T1000 (cell line): ENCODE measurements around the gene TNFRSF18.
A peak's percentile ranks its signal among the peaks of the same experiment; 100 is the strongest.

Source experiments
- DNase-seq: peaks from one replicate; lab custom pipeline; 2025; ENCODE audit warnings: mixed read lengths; lab: John Stamatoyannopoulos, UW

TNFRSF18 gene

DNA sequence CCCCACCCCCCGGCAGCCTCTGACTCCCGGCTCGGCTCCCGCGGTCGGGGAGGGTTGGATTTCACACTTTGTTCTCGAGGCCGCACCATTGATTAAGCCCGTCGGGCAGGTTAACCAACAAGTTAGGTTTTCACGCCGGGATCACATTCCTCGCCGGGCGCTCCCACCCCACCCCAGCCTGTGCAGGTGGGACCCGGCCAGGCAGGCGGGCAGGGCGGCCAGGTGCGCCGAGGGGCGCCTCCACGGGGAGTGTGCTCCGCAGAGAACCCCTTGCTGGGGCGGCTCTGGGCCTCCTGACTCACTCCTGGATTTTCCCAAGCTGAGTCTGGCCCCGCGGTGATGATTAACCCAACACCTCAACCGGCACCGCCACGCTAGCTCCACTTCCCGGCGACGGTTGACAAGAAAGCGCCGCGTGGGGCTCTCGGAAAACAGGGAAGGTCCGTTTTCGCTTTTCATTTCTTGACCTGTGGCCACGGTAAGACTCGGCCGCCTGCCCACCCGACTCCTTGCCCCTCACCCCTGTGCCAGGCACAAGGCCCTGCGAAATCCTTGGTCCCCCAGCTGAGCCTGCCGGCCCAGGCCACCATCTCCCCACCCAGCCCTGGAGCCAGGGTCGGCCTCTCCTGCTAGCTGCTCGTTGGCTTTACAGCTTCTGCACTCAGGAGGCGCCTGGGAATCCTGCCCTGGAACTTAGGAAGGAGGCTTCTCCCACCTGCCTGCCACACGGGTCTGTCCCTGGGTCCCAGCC is 41.5 kb downstream of the TNFRSF18 start:
- no peak for DNase-seq

DNA sequence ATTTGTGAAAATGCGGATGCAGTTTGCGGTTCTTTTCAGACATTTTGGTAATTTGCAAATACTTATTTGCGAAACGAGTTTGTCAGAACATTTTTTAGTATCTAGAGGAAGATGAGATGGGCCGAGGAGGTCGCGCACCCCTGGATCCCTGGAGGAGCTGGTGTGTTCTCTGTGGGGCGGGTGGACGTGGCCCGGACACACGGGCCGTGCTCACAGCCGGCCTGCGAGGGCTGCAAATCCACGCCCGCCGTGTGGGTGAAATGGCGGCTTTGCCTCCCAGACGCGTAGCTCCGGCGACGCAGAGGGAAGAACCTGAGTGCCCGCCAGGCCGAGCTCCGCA is 42.1 kb downstream of the TNFRSF18 start:
- no peak for DNase-seq

DNA sequence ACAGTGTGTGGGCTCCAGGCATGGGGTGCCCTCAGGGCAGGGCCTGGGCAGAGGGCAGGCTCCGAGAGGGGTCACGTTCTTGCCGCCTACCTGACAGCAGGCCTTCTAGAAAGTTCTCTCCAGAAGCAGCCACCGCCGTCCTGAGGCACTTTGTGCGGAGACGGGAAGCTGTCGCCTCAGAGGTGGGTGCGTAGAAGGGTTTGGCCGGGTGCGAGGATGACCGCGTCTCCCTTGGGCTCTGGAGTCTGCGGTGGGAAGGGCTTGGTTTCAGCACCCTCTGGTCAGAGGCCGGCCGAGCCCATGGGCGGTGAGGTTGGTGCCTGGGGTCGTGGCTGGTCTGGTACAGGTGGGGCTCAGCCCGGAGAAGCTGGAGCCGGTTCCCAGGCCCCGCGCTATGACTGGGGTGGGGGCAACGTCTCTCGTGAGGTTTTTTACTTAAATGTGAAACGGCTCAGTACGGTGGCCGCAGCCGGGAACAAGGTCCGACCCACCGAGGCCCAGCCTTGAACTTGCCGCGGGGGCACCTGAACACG is 42.8 kb downstream of the TNFRSF18 start:
- DNase-seq: no peak

DNA sequence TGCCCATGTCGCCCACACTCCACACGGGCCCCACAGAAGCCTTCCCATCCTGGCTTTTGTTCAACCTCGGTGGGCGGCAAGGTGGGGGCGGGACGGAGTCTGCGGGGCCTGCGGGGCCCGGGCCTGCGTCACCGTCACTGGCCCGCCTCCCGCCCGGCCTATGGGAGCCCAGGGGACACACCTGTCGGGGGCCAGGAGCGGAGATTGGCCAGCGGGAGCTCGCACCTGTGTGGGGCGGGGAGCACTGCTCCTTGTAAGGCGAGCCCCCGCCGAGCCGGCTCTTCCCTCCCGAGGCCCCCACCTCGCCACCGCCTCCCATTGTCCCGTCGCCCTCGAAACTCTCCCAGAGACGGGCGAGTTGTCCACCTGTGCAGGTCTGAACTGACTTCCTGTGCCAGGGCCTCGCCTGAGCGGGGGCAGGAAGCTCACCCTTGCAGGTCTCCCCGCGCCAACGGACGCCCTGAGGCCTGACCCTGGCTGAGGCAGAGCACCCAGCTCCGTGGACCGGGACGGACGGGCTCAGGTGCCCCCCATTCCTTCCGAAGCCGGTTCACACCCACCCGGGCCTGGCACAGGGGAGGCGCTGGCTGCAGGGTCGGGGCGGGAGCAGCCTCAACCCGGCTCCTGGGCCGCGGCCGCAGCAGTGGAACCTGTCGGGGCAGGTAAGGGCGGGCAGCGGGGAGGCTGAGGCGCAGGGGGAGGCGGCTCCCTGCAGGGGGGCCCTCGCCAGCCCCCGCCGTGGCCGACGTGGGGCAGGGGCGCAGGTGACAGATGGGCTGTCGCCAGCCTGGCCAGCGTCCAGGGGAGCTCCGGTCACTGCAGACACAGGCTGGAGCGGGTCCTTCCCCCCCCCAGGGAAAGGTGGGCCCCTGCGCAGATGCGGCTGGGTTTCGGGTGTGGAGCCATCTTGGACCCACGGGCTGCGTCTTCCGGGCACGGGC is 43.5 kb downstream of the TNFRSF18 start:
- DNase-seq: no peak

DNA sequence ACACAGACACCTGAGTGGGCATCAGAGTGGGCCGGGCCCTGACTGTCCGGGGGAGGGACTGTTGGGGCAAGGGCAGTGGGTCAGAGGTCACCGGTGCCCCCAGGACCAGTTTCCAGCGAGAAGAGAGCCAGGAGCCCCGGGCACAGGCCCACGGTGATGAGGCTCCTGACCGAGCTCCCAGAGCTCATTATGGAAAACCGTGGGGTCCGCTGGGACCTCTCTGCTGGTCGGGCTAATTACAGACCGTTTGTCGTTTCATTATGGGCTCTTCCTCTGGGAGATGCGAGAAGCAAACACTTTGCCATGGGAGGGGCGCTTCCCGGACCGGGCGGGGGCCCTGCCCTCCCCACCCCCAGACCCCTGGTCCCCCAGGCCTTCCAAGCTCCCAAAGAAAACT is 44.7 kb downstream of the TNFRSF18 start:
- no peak for DNase-seq

DNA sequence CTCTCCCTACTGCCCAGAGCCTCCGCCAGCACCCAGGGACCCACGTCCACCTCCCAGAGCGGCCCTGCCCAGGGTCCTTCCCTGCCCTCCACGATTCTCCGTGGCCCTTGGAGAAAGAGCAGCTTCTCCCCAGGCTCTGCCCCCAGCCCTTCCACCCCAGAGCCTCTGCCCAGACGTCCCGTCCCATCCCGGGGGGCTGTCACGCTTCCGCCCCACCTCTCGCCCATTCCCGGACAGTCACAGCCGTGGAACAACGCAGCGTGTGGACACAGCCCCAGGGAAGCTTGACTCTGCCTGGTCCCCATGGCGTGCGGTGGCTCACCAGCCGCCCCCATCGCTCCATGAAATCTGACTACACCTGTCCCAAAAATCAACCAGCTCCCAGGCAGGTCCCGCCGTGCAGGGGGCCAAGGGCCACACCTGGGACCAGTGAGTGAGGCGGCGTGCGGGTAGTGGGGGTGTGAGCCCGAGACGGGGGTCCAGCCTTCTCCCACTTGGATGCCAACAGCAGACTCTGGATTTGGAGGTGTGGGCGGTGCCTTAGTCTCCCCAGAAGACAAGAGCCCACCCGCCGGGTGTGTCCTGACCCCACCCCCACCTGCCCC is 45.2 kb downstream of the TNFRSF18 start:
- DNase-seq: no peak

DNA sequence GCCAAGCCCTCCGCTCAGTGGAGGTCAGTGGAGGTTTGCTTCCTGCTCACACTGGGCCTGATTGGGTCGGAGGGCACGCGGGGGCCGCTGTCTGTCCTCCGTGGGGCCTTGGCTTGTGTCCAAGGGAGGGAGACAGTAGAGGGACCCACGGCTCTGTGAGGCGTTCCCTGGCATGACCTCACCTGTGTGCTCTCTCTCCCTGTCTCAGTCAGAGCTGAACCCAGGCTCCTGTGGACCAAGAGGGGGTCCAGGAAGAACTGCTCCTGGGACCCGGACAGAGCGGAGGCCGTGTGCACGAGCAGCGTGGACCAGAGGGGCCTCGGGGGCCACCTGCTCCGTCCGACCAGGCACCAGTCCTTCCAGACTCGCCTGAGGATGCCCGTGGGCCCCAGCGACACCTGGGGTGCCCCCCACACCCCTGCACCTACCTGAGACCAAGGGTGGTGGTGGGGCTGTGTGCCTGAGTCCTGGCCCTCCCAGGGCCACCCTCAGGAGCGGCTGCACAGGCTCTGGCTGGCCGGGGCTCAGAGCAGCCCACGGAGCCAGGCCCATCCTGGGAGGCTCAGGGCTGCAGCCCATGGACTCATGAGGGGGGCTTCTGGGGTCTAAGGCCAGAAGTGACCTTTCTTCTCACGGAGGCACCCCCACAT is 46.0 kb downstream of the TNFRSF18 start:
- no peak for DNase-seq

DNA sequence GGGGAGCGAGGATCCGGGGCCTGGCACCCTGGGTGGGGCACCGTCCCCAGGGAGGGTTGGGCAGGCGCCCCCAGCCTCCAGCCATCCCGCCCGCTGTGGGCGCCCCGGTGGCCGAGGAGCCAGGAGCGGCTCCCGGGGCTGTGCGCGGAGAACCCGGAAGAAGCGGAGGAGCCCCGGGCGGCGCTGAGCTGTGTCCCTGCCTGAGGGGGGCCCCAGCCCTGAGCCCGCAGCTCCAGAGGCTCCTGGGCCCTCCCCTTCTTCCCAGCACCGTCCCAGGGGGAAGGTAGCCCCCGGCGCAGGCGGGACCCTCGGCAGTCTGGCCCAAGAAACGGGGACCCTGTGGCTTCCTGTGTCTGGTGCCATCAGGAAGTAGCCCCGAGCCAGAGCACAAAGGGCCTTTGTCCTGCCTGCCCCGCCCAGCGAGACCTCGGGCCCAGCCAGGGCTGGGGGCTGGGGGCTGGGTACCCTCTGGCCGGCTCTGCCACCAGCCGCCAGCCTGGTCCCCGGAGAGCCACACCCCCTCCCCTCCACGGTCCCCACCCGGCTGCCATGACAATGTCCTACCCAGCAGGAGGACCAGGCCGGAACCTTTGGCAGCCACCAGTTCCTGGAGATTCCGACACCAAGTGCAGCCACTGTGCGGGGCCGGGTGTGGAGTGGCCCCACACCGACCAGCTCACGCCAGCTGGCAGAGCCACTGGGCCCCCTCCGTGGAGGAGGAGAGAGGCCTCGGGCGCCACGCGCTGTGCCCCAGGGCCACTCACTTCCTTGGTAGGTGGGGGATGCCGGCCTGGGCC is 48.3 kb downstream of the TNFRSF18 start:
- no peak for DNase-seq

DNA sequence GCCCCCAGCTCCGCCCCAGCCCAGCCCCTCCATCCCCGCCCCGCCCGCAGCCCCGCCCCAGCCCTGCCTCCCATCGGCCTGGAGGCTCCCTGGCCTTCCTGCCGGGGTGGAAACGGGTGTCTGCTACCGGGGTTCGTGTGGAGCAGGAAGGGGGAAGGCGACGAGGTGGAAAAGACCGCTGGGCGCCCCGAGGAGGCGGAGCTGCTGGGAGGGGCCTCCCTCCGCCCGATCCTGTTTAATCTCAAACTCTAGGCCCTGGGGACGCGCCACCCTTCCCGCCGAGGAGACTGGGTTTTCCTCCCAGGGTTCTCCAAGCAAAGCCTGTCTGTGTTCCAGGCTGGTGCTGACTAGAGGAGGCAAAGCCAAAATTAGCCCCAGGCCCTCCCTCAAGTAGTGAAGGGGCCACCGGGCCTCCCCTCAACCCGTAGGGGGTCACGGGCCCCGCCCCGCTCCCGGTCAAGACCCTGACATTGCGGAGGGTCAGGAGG is 48.9 kb downstream of the TNFRSF18 start:
- DNase-seq: peak; percentile 30

DNA sequence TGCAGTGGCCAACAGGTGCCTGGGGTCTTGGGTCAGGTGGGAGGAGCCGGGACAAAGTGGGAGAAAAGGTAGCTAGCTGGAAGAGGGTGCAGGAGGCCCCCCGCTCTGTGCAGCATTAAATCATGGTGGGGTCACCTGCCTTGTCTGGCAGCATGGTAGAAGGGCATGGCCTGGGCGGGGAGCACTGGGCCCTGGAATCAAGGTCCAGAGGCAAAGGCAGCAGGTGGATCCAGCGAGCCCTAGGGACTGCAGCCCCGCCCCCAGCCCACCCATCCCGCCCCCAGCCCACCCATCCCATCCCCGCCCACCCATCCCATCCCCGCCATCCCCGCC is 49.4 kb downstream of the TNFRSF18 start:
- DNase-seq: no peak

DNA sequence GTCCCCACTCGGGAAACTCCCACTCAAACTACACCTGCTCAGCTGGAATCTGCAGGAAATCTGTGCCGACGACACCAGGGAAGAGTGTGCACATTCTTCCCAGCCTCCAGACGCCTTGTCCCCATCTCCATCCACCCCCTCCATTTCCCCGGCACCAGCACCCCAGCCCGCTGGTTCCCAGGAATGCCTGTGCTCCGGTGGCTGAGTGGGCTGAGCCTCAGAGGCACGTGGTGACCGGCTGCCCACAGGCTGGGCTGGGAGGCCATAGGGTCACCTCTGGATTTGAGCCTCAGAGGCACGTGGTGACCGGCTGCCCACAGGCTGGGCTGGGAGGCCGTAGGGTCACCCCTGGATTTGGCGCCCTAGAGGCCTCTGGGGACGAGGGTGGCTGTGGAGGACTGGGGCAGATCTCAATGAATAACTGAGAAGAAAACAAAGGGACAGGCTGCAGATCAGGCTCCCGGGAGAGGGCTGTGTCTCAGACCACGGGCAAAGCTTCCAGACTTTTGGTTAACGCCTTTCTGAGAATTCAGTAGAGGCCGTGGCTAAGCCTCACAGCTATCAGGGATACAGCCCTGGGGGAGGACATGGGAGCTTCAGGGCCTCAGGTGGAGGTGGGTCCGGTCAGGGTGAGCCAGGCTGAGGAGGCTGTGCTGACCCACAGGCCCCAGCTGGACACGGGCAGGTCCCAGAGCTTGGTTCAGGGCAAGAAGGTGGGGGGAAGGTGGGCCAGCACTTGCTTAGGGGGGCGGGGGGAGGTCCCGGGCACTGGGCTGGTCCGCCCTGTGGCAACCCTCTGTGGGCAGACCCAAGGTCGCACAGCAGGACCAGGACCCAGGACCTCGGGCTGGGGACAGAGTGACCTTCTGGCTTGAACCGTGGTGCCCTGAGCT is 50.0 kb downstream of the TNFRSF18 start:
- DNase-seq: no peak

DNA sequence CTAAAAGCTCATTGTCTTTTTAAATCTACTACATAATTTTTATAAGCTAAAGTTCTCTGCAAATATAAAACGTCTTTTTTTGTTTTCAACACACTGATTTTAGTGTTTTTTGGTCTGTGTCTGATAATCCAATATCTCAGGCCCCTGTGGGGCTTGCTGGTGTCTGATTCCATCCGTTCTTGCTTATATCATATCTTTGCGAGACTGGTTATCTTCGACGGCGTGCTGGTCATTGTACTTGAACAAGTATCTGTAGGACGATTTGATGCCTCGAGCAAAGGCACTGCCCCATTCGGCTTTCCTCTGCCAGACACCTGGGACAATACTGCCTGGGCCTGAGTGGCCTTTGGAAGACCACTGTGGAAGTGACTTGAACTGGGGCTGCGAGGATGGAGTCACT is 51.1 kb downstream of the TNFRSF18 start:
- no peak for DNase-seq

DNA sequence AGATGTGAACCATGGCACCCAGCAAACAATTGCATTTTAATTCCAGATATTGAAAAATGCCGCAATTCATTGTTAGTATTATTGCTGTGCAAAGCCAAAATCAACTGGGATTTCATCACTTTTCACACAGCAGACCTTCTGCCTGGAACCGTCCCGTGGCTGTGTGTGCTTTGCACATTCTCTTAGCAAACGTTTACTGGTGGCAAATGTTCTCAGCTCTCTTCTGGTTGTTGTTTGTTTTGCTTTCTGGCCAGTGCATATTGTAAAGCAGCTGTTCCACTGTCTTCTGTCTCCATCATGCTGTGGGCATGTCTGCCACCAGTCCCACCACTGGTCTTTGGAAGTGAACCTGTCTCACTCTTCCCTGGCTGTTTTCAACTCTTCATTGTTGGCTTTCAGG is 52.5 kb downstream of the TNFRSF18 start:
- DNase-seq: no peak
